BLaER1 treated with 17β-estradiol and CSF1 and Interleukin-3, amounts not matched to agents 10 nM and 100 nM (cell line): ENCODE measurements around the gene OR1S1.
A peak's percentile ranks its signal among the peaks of the same experiment; 100 is the strongest.

Source experiments
- H3K27ac ChIP-seq, 11 experiments: shearing (Covaris generic); formaldehyde crosslinking; 2 replicates each; pipeline ENCODE4 v1.8.1; 2022
- H3K27me3 ChIP-seq, 11 experiments: shearing (Covaris generic); formaldehyde crosslinking; 2 replicates each; pipeline ENCODE4 v1.8.1; 2022
- H3K36me3 ChIP-seq, 11 experiments: shearing (Covaris generic); formaldehyde crosslinking; 2 replicates each; pipeline ENCODE4 v1.8.1; 2022
- H3K4me1 ChIP-seq, 10 experiments: shearing (Covaris generic); formaldehyde crosslinking; 2 replicates each; pipeline ENCODE4 v1.8.1; 2022
- H3K4me2 ChIP-seq, 11 experiments: shearing (Covaris generic); formaldehyde crosslinking; 2 replicates each; pipeline ENCODE4 v1.8.1; 2022
- H3K4me3 ChIP-seq, 10 experiments: shearing (Covaris generic); formaldehyde crosslinking; 2 replicates each; pipeline ENCODE4 v1.8.1; 2022
- H3K9ac ChIP-seq, 11 experiments: shearing (Covaris generic); formaldehyde crosslinking; 2 replicates each; pipeline ENCODE4 v1.8.1; 2022
- H3K9me3 ChIP-seq, 11 experiments: shearing (Covaris generic); formaldehyde crosslinking; replicated peaks in 1 of 11; 2 replicates each; pipeline ENCODE4 v1.8.1; 2022
- H4K20me1 ChIP-seq, 11 experiments: shearing (Covaris generic); formaldehyde crosslinking; 2 replicates each; pipeline ENCODE4 v1.8.1; 2022
- Cebpa-rat ChIP-seq, 11 experiments: shearing (Covaris generic); IDR thresholded peaks; 2 replicates each; pipeline ENCODE4 v1.8.1; 2022

OR1S1 gene

GRCh38 chr11:58193391-58193790, 19.1 kb upstream of the OR1S1 start:
- Histone ChIP-seq H4K20me1 (no peaks in the 10 kb centered on the region), H3K4me3 (no peak overlapping the region), H3K9me3 (peaks cover 6 to 23% (median 15%) of the 10 kb centered on the region in 11 experiments; a peak in 16 of 22 replicates), H3K27ac (no peak overlapping the region), H3K4me1 (no peaks in the 10 kb centered on the region), H3K27me3 (no peaks in the 10 kb centered on the region), H3K4me2 (no peak overlapping the region), H3K36me3 (no peaks in the 10 kb centered on the region), H3K9ac (no peak overlapping the region)
- TF ChIP-seq Cebpa-rat (IDR thresholded peaks at IDR 0.05), result no peak

GRCh38 chr11:58195939-58196338, 16.6 kb upstream of the OR1S1 start:
- Histone ChIP-seq H4K20me1 (no peaks in the 10 kb centered on the region), H3K4me2 (no peak overlapping the region), H3K9ac (no peak overlapping the region), H3K9me3 (peaks cover 6 to 24% (median 16%) of the 10 kb centered on the region in 11 experiments; a peak in 16 of 22 replicates), H3K4me3 (no peak overlapping the region), H3K36me3 (no peaks in the 10 kb centered on the region), H3K4me1 (no peaks in the 10 kb centered on the region), H3K27ac (no peak overlapping the region), H3K27me3 (no peaks in the 10 kb centered on the region)
- TF ChIP-seq Cebpa-rat (IDR thresholded peaks at IDR 0.05), result no peak

GRCh38 chr11:58199271-58199670, 13.2 kb upstream of the OR1S1 start:
- peaks cover 0 to 3% (median 0%) of the 10 kb centered on the region in 10 experiments; a peak in 2 of 20 replicates for H3K4me1 ChIP-seq
- H3K4me2 ChIP-seq, result no peak overlapping the region
- H3K36me3 ChIP-seq, result no peaks in the 10 kb centered on the region
- no peak for TF ChIP-seq Cebpa-rat (IDR thresholded peaks at IDR 0.05)
- H4K20me1 ChIP-seq, result no peaks in the 10 kb centered on the region
- no peak overlapping the region for H3K4me3 ChIP-seq
- no peaks in the 10 kb centered on the region for H3K27me3 ChIP-seq
- H3K27ac ChIP-seq, result no peak overlapping the region
- peaks cover 6 to 24% (median 16%) of the 10 kb centered on the region in 11 experiments; a peak in 16 of 22 replicates for H3K9me3 ChIP-seq
- no peak overlapping the region for H3K9ac ChIP-seq

GRCh38 chr11:58204042-58204441, 8.5 kb upstream of the OR1S1 start, which contains the start of gene OR1S2:
TSS of gene OR1S2 (minus strand) at chr11:58204142. CDS start at chr11:58204142, 0 bp downstream.
- Histone ChIP-seq H3K27ac (no peak within 1 kb of the TSS), H3K27me3 (no peaks in the 10 kb centered on the region), H3K36me3 (no peaks in the 10 kb centered on the region), H3K9me3 (no peaks in the 10 kb centered on the region), H3K4me2 (peak within 1 kb of the TSS in 3 of 11 experiments; percentile 1 to 7 (median 4); a peak in 1 of 22 replicates), H3K4me3 (no peak within 1 kb of the TSS), H4K20me1 (no peaks in the 10 kb centered on the region), H3K9ac (no peak within 1 kb of the TSS), H3K4me1 (peaks cover 0 to 6% (median 0%) of the 10 kb centered on the region in 10 experiments; a peak in 2 of 20 replicates)
- no peak for TF ChIP-seq Cebpa-rat (IDR thresholded peaks at IDR 0.05)

- Histone ChIP-seq H3K27me3 (no peaks in the 10 kb centered on the region), H3K9me3 (no peaks in the 10 kb centered on the region), H3K36me3 (no peaks in the 10 kb centered on the region), H3K4me1 (no peaks in the 10 kb centered on the region), H3K27ac (no peak overlapping the region), H3K9ac (no peak overlapping the region), H3K4me2 (no peak overlapping the region), H4K20me1 (no peaks in the 10 kb centered on the region), H3K4me3 (no peak overlapping the region)
- TF ChIP-seq Cebpa-rat (IDR thresholded peaks at IDR 0.05), result no peak
These were observed 4.0 kb downstream of the OR1S1 start for GRCh38 chr11:58216476-58216875.

- no peaks in the 10 kb centered on the region for H4K20me1 ChIP-seq
- H3K9ac ChIP-seq, result no peak overlapping the region
- H3K9me3 ChIP-seq, result 0 out of 22 replicates have a peak, but pooled peaks cover 0 to 1% (median 0%) of the 10 kb centered on the region in 11 experiments
- no peaks in the 10 kb centered on the region for H3K36me3 ChIP-seq
- no peak overlapping the region for H3K4me3 ChIP-seq
- TF ChIP-seq Cebpa-rat (IDR thresholded peaks at IDR 0.05), result no peak
- H3K4me1 ChIP-seq, result no peaks in the 10 kb centered on the region
- no peaks in the 10 kb centered on the region for H3K27me3 ChIP-seq
- no peak overlapping the region for H3K27ac ChIP-seq
- no peak overlapping the region for H3K4me2 ChIP-seq
These were observed 10.2 kb downstream of the OR1S1 start for GRCh38 chr11:58222721-58223120.

- no peak for TF ChIP-seq Cebpa-rat (IDR thresholded peaks at IDR 0.05)
- no peak overlapping the region for H3K27ac ChIP-seq
- H3K4me2 ChIP-seq, result no peak overlapping the region
- H3K4me3 ChIP-seq, result no peak overlapping the region
- no peaks in the 10 kb centered on the region for H3K4me1 ChIP-seq
- H3K27me3 ChIP-seq, result no peaks in the 10 kb centered on the region
- peaks cover 0 to 8% (median 0%) of the 10 kb centered on the region in 11 experiments; a peak in 2 of 22 replicates for H3K9me3 ChIP-seq
- no peaks in the 10 kb centered on the region for H3K36me3 ChIP-seq
- H4K20me1 ChIP-seq, result no peaks in the 10 kb centered on the region
- no peak overlapping the region for H3K9ac ChIP-seq
These were observed 15.6 kb downstream of the OR1S1 start for GRCh38 chr11:58227956-58228615.

- no peak overlapping the region for H3K9ac ChIP-seq
These were observed 31.4 kb downstream of the OR1S1 start for GRCh38 chr11:58243954-58244353.

GRCh38 chr11:58254936-58255335, 42.4 kb downstream of the OR1S1 start:
- Histone ChIP-seq H3K4me1 (no peaks in the 10 kb centered on the region), H3K9me3 (peaks cover 0 to 7% (median 0%) of the 10 kb centered on the region in 11 experiments; a peak in 6 of 22 replicates), H3K27ac (no peak overlapping the region), H3K4me2 (no peak overlapping the region), H3K9ac (no peak overlapping the region), H3K36me3 (no peaks in the 10 kb centered on the region), H3K27me3 (no peaks in the 10 kb centered on the region), H3K4me3 (no peak overlapping the region), H4K20me1 (no peaks in the 10 kb centered on the region)
- TF ChIP-seq Cebpa-rat (IDR thresholded peaks at IDR 0.05), result no peak

More at GRCh38 chr11:58243954-58244353, 31.4 kb downstream of the OR1S1 start:
- H3K27ac ChIP-seq, result no peak overlapping the region
- H3K9me3 ChIP-seq, result peaks cover 0 to 15% (median 5%) of the 10 kb centered on the region in 11 experiments; a peak in 7 of 22 replicates
- no peaks in the 10 kb centered on the region for H3K4me1 ChIP-seq
- H3K36me3 ChIP-seq, result no peaks in the 10 kb centered on the region
- H3K4me2 ChIP-seq, result no peak overlapping the region
- H4K20me1 ChIP-seq, result no peaks in the 10 kb centered on the region
- TF ChIP-seq Cebpa-rat (IDR thresholded peaks at IDR 0.05), result no peak
- no peaks in the 10 kb centered on the region for H3K27me3 ChIP-seq
- no peak overlapping the region for H3K4me3 ChIP-seq

GRCh38 chr11:58259983-58260382, 47.5 kb downstream of the OR1S1 start:
- Histone ChIP-seq H4K20me1 (no peaks in the 10 kb centered on the region), H3K27ac (no peak overlapping the region), H3K4me1 (no peaks in the 10 kb centered on the region), H3K9me3 (peaks cover 0 to 9% (median 4%) of the 10 kb centered on the region in 11 experiments; a peak in 6 of 22 replicates), H3K27me3 (no peaks in the 10 kb centered on the region), H3K4me3 (no peak overlapping the region), H3K9ac (no peak overlapping the region), H3K4me2 (no peak overlapping the region), H3K36me3 (no peaks in the 10 kb centered on the region)
- TF ChIP-seq Cebpa-rat (IDR thresholded peaks at IDR 0.05), result no peak
